ENCODE data around the gene UNG.

DNA sequence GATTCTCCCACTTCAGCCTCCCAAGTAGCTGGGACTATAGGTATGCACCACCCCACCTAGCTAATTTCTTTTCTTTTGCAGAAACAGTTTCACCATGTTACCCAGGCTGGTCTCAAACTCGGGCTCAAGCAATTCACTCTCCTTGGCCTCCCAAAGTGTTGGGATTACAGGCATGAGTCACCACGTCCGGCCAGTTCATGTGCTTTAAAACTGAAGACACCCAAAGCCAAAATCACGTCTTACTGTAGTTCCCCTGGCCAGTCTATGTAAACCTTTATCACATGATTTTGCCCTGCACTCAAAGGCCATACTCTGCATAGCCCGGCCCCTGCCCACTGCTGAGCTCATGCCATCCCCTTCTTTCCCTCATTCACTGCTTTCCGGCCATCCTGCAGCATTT lies 8.6 kb upstream of the UNG start:
- TF ChIP-seq, protein P1, sequence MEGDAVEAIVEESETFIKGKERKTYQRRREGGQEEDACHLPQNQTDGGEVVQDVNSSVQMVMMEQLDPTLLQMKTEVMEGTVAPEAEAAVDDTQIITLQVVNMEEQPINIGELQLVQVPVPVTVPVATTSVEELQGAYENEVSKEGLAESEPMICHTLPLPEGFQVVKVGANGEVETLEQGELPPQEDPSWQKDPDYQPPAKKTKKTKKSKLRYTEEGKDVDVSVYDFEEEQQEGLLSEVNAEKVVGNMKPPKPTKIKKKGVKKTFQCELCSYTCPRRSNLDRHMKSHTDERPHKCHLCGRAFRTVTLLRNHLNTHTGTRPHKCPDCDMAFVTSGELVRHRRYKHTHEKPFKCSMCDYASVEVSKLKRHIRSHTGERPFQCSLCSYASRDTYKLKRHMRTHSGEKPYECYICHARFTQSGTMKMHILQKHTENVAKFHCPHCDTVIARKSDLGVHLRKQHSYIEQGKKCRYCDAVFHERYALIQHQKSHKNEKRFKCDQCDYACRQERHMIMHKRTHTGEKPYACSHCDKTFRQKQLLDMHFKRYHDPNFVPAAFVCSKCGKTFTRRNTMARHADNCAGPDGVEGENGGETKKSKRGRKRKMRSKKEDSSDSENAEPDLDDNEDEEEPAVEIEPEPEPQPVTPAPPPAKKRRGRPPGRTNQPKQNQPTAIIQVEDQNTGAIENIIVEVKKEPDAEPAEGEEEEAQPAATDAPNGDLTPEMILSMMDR (IDR thresholded peaks at IDR 0.05): no peak
- no peak for TF ChIP-seq POLR2A (IDR thresholded peaks at IDR 0.05)

Measured in body of pancreas (tissue), 4 donors.